Lung (tissue), 12 donors: ENCODE data around the gene SPDYE16. TPM values are rescaled to one million over a fixed set of nuclear protein-coding genes. Genes with fewer than 3 reads are reported as not detected.
A peak's percentile ranks its signal among the peaks of the same experiment; 100 is the strongest.
"Not testable (repeated sequence)": the region's sequence is repeated elsewhere in the genome, so short reads cannot be mapped to it uniquely, and the experiment has no call there.

Experiments
- ATAC-seq: fragments of 200-7000 bp; cut with Tn5 transposase; one replicate; pipeline ENCODE4 v1.9.1; 2020; ENCODE audit warnings: moderate number of reproducible peaks; ENCODE audit not compliant: insufficient read depth, low FRiP score
- DNase-seq, 3 donors: peaks; one replicate each; pipeline ENCODE4 v3.0.0-alpha.2; 2013 to 2017
- H3K27ac ChIP-seq, 2 donors: one replicate each; pipeline ENCODE4 v1.5.1; 2013; ENCODE audit warnings: mild to moderate bottlenecking in 2 of 2, moderate library complexity in 2 of 2, control low read depth in 1 of 2, inconsistent platforms in 1 of 2, low read depth in 1 of 2, low read length in 1 of 2
- H3K27me3 ChIP-seq, 3 donors: one replicate each; pipeline ENCODE4 v1.5.1; 2013; ENCODE audit warnings: low read length in 2 of 3; ENCODE audit not compliant: control insufficient read depth in 3 of 3, insufficient read depth in 3 of 3
- H3K36me3 ChIP-seq, 4 donors: one replicate each; pipeline ENCODE4 v1.5.1; 2013; ENCODE audit warnings: low read length in 4 of 4, mild to moderate bottlenecking in 1 of 4, moderate library complexity in 1 of 4; ENCODE audit not compliant: control insufficient read depth in 4 of 4, insufficient read depth in 4 of 4
- H3K4me1 ChIP-seq, 5 donors: one replicate each; pipeline ENCODE4 v1.5.1; 2013; ENCODE audit warnings: low read length in 5 of 5, mild to moderate bottlenecking in 2 of 5, moderate library complexity in 1 of 5; ENCODE audit not compliant: control insufficient read depth in 5 of 5, insufficient read depth in 5 of 5
- H3K4me3 ChIP-seq: one replicate; pipeline ENCODE4 v1.5.1; 2013; ENCODE audit warnings: mild to moderate bottlenecking, control low read depth, moderate library complexity
- H3K9ac ChIP-seq, 2 donors: one replicate each; pipeline ENCODE4 v1.5.1; 2013; ENCODE audit warnings: low read length in 2 of 2, control low read depth in 1 of 2; ENCODE audit not compliant: insufficient read depth in 1 of 2
- H3K9me3 ChIP-seq, 4 donors: one replicate each; pipeline ENCODE4 v1.5.1; 2013; ENCODE audit warnings: low read length in 3 of 4, mild to moderate bottlenecking in 1 of 4, moderate library complexity in 1 of 4; ENCODE audit not compliant: control insufficient read depth in 4 of 4, insufficient read depth in 3 of 4
- CTCF ChIP-seq: IDR thresholded peaks from 2 replicates; pipeline ENCODE4 v1.5.1; 2012; ENCODE audit warnings: mild to moderate bottlenecking; ENCODE audit errors: control extremely low read depth, extremely low read depth
- WGBS, 2 donors: extraction: QIAGEN DNeasy Blood & Tissue Kit; methylation state at CpG; one replicate each; pipeline ENCODE4 v1.1.7; 2013; 5-methylcytosine and 5-hydroxymethylcytosine counted together
- polyA plus RNA-seq, 2 donors: library from polyadenylated mRNA; stranded (reverse); fragments of 200-250 nt; gene quantifications; one replicate each; pipeline ENCODE4 v1.2.1, GENCODE V29; 2013
- total RNA-seq, 2 donors: library from RNA; depleted of rRNA in 1 of 2; stranded (reverse); fragments of >200 nt in 1 of 2; gene quantifications; one replicate each; pipeline ENCODE4 v1.2.1, GENCODE V29; 2014 to 2021
- donor health status: control.
- donor health status: control.
- donor health status: Bipolar disorder and iron deficiency.
- donor health status: healthy.
- donor health status: DM: yes; HTN: yes; CAD: no.

Gene SPDYE16
- total and polyA plus RNA-seq, 4 donors = 0.14 to 0.28 (median 0.18) TPM; not detected in 1

- DNase-seq, H3K9me3 ChIP-seq, ATAC-seq, H3K9ac ChIP-seq, H3K4me3 ChIP-seq, H3K36me3 ChIP-seq, H3K27me3 ChIP-seq, H3K27ac ChIP-seq, H3K4me1 ChIP-seq: not testable (repeated sequence)
- 83 to 92% methylated on average over 2 of the region's 4 CpGs for WGBS, 2 donors
Measured at GRCh38 chr7:76526183-76526582, 16.9 kb downstream of the SPDYE16 start.

- H3K27ac ChIP-seq, H3K9ac ChIP-seq, H3K27me3 ChIP-seq, H3K4me1 ChIP-seq, H3K9me3 ChIP-seq, ATAC-seq, H3K36me3 ChIP-seq, H3K4me3 ChIP-seq, DNase-seq: not testable (repeated sequence)
- 94 to 100% methylated on average over 1 to 6 of the region's 6 CpGs for WGBS, 2 donors
Measured at GRCh38 chr7:76516932-76517331, 26.2 kb downstream of the SPDYE16 start.

- H3K4me3 ChIP-seq = no peak overlapping the region
- 8 to 19% methylated on average over 26 to 32 of the region's 32 CpGs for WGBS, 2 donors
- no peaks in the 10 kb centered on the region for H3K27me3 ChIP-seq
- TF ChIP-seq CTCF = peak; percentile 33
- H3K9me3 ChIP-seq = no peaks in the 10 kb centered on the region
- peak in 1 of 3 donors; percentile 46 for DNase-seq
- peaks cover 0 to 3% (median 0%) of the 10 kb centered on the region in 5 donors for H3K4me1 ChIP-seq
- H3K27ac ChIP-seq = no peak overlapping the region
- H3K36me3 ChIP-seq = no peaks in the 10 kb centered on the region
- H3K9ac ChIP-seq = no peak overlapping the region
- ATAC-seq = no peak
Measured at GRCh38 chr7:76515999-76516443, 27.1 kb downstream of the SPDYE16 start.

GRCh38 chr7:76514926-76515771 lies 27.9 kb downstream of the SPDYE16 start:
- ATAC-seq = no peak
- H3K9ac ChIP-seq = no peak overlapping the region
- no peak for TF ChIP-seq CTCF
- peak in 2 of 3 donors; percentile 16 to 21 for DNase-seq
- H3K9me3 ChIP-seq = no peaks in the 10 kb centered on the region
- no peaks in the 10 kb centered on the region for H3K36me3 ChIP-seq
- H3K4me3 ChIP-seq = no peak overlapping the region
- H3K4me1 ChIP-seq = peaks cover 0 to 6% (median 3%) of the 10 kb centered on the region in 5 donors
- H3K27ac ChIP-seq = no peak overlapping the region
- H3K27me3 ChIP-seq = no peaks in the 10 kb centered on the region
- 81 to 86% methylated on average over 10 to 16 of the region's 16 CpGs for WGBS, 2 donors
